H1 (cell line): Measurements from ENCODE around the gene CACNA1A. TPM values are rescaled to one million over a fixed set of nuclear protein-coding genes. Genes with fewer than 3 reads are reported as not detected.

Source experiments
- CTCF ChIA-PET: fragments of 300-600 bp; sonication (Branson Sonifier 250); formaldehyde crosslinking; loops from one replicate; lab custom pipeline; 2021; ENCODE audit not compliant: partially characterized antibody; lab: Charles Lee
- POLR2A ChIA-PET: fragments of 300-600 bp; sonication (Branson Sonifier 250); formaldehyde crosslinking; loops from one replicate; lab custom pipeline; 2021; ENCODE audit warnings: inconsistent platforms; ENCODE audit not compliant: partially characterized antibody; lab: Charles Lee
- DNase-seq, 2 experiments: peaks; one replicate each; pipeline versions ENCODE4 v3.0.0 to v3.0.0-alpha.2; 2010 to 2022; ENCODE audit warnings: low spot score in 2 of 2, low read depth in 1 of 2, mixed read lengths in 1 of 2
- FAIRE-seq: peaks from 2 replicates; lab custom pipeline; 2011; peaks lifted over from hg19 to GRCh38; lab: Jason Lieb, UNC
- H2AFZ ChIP-seq: 2 replicates; pipeline ENCODE4 v1.8.1; 2012; ENCODE audit warnings: low read length, inconsistent platforms
- H2AK5ac ChIP-seq: 2 replicates; pipeline ENCODE4 v1.6.1; 2013; ENCODE audit warnings: low read depth, low read length
- H2BK120ac ChIP-seq: replicated peaks from 2 replicates; pipeline ENCODE3; 2013; ENCODE audit warnings: low read depth, low read length, inconsistent platforms
- H2BK12ac ChIP-seq: 2 replicates; pipeline ENCODE4 v1.6.1; 2013; ENCODE audit warnings: low read depth, low read length
- H2BK15ac ChIP-seq: 2 replicates; pipeline ENCODE4 v1.6.1; 2013; ENCODE audit warnings: low read length
- H2BK20ac ChIP-seq: 2 replicates; pipeline ENCODE4 v1.6.1; 2013; ENCODE audit warnings: low read length
- H2BK5ac ChIP-seq: 2 replicates; pipeline ENCODE4 v1.6.1; 2013; ENCODE audit warnings: low read depth, low read length
- H3K14ac ChIP-seq: 2 replicates; pipeline ENCODE4 v1.6.1; 2013; ENCODE audit warnings: inconsistent platforms; ENCODE audit not compliant: insufficient read length
- H3K18ac ChIP-seq: 2 replicates; pipeline ENCODE4 v1.6.1; 2013; ENCODE audit warnings: low read length; ENCODE audit errors: extremely low read depth
- H3K23ac ChIP-seq: 2 replicates; pipeline ENCODE4 v1.6.1; 2013; ENCODE audit warnings: inconsistent platforms; ENCODE audit not compliant: insufficient read length
- H3K23me2 ChIP-seq: 2 replicates; pipeline ENCODE4 v1.6.1; 2013; ENCODE audit warnings: low read depth, low read length
- H3K27ac ChIP-seq: 2 replicates; pipeline ENCODE4 v1.6.1; 2011; ENCODE audit warnings: low read depth, low read length, inconsistent platforms
- H3K27me3 ChIP-seq, 4 experiments: replicated peaks in 1 of 4; 1 replicate in 1 of 4; 2 replicates in 3 of 4; pipeline versions ENCODE4 v1.6.1 to v1.8.1; 2011 to 2013; ENCODE audit warnings: low read length in 3 of 4, mild to moderate bottlenecking in 3 of 4, inconsistent platforms in 2 of 4, mixed read lengths in 2 of 4, moderate library complexity in 1 of 4; ENCODE audit not compliant: control insufficient read depth in 3 of 4, insufficient read depth in 3 of 4; ENCODE audit errors: extremely low read depth in 1 of 4
- H3K36me3 ChIP-seq, 4 experiments: 2 replicates each; pipeline versions ENCODE4 v1.6.1 to v1.8.1; 2011 to 2013; ENCODE audit warnings: mild to moderate bottlenecking in 4 of 4, low read length in 3 of 4, moderate library complexity in 2 of 4, control low read depth in 1 of 4, inconsistent platforms in 1 of 4; ENCODE audit not compliant: insufficient read depth in 4 of 4, control insufficient read depth in 2 of 4
- H3K4ac ChIP-seq: replicated peaks from 2 replicates; pipeline ENCODE3; 2013; ENCODE audit warnings: low read length, low read depth, mixed read lengths, inconsistent platforms; ENCODE audit not compliant: insufficient read length
- H3K4me1 ChIP-seq, 4 experiments: replicated peaks in 1 of 4; 1 replicate in 1 of 4; 2 replicates in 3 of 4; pipeline versions ENCODE4 v1.6.1 to v1.8.1; 2011 to 2013; ENCODE audit warnings: low read length in 3 of 4, inconsistent platforms in 2 of 4, mixed read lengths in 1 of 4; ENCODE audit not compliant: insufficient read depth in 4 of 4, control insufficient read depth in 3 of 4
- H3K4me2 ChIP-seq, 2 experiments: 2 replicates each; pipeline versions ENCODE4 v1.6.1 to v1.8.1; 2011 to 2013; ENCODE audit warnings: low read depth in 2 of 2, low read length in 2 of 2, control low read depth in 1 of 2, inconsistent platforms in 1 of 2, mild to moderate bottlenecking in 1 of 2; ENCODE audit not compliant: insufficient read depth in 1 of 2
- H3K4me3 ChIP-seq, 4 experiments: fragments of 200-600, 300-600 bp in 1 of 4; sonication (generic), shearing (Covaris generic), sonication (Bioruptor Twin) in 1 of 4; 2 replicates each; pipeline versions ENCODE4 v1.5.1 to v1.8.1; 2011 to 2016; ENCODE audit warnings: low read length in 4 of 4, low read depth in 3 of 4, control low read depth in 2 of 4, inconsistent platforms in 2 of 4, mild to moderate bottlenecking in 2 of 4, mixed read lengths in 1 of 4, moderate library complexity in 1 of 4; ENCODE audit not compliant: insufficient read depth in 2 of 4; ENCODE audit errors: extremely low read depth in 1 of 4
- H3K56ac ChIP-seq: replicated peaks from 2 replicates; pipeline ENCODE3; 2013; ENCODE audit warnings: low read depth, mild to moderate bottlenecking, mixed read lengths, low read length, inconsistent platforms; ENCODE audit not compliant: insufficient read length
- H3K79me1 ChIP-seq: 2 replicates; pipeline ENCODE4 v1.6.1; 2013; ENCODE audit warnings: low read depth, low read length, control low read depth
- H3K79me2 ChIP-seq, 2 experiments: 2 replicates each; pipeline versions ENCODE4 v1.6.1 to v1.8.1; 2012 to 2013; ENCODE audit warnings: low read length in 2 of 2, mild to moderate bottlenecking in 2 of 2, inconsistent platforms in 1 of 2; ENCODE audit not compliant: insufficient read depth in 2 of 2, control insufficient read depth in 1 of 2
- H3K9ac ChIP-seq, 4 experiments: replicated peaks in 1 of 4; 1 replicate in 1 of 4; 2 replicates in 3 of 4; pipeline versions ENCODE4 v1.6.1 to v1.8.1; 2011 to 2013; ENCODE audit warnings: low read depth in 3 of 4, low read length in 3 of 4, control low read depth in 2 of 4, mild to moderate bottlenecking in 2 of 4, moderate library complexity in 2 of 4, inconsistent platforms in 1 of 4; ENCODE audit errors: extremely low read depth in 1 of 4
- H3K9me3 ChIP-seq, 2 experiments: 2 replicates each; pipeline versions ENCODE4 v1.6.1 to v1.8.1; 2012 to 2013; ENCODE audit warnings: mild to moderate bottlenecking in 2 of 2, moderate library complexity in 2 of 2, control low read depth in 1 of 2, inconsistent platforms in 1 of 2, low read depth in 1 of 2, low read length in 1 of 2, mixed read lengths in 1 of 2; ENCODE audit not compliant: insufficient read depth in 2 of 2
- H4K20me1 ChIP-seq, 2 experiments: replicated peaks in 1 of 2; 2 replicates each; pipeline versions ENCODE3 to v1.8.1; 2011 to 2013; ENCODE audit warnings: inconsistent platforms in 2 of 2, low read length in 2 of 2, mild to moderate bottlenecking in 1 of 2; ENCODE audit not compliant: insufficient read depth in 2 of 2, control insufficient read depth in 1 of 2
- H4K5ac ChIP-seq: 2 replicates; pipeline ENCODE4 v1.6.1; 2013; ENCODE audit warnings: low read length, low read depth, mixed read lengths, inconsistent platforms; ENCODE audit not compliant: insufficient read length
- H4K8ac ChIP-seq: 2 replicates; pipeline ENCODE4 v1.8.0; 2013; ENCODE audit warnings: mild to moderate bottlenecking, moderate library complexity, low read length, inconsistent platforms; ENCODE audit not compliant: insufficient read depth; ENCODE audit errors: extremely low read depth
- H4K91ac ChIP-seq: replicated peaks from 2 replicates; pipeline ENCODE3; 2013; ENCODE audit warnings: low read length, mixed read lengths, inconsistent platforms; ENCODE audit not compliant: insufficient read length
- CEBPB ChIP-seq: IDR thresholded peaks from 2 replicates; pipeline ENCODE4 v1.6.1; 2012; ENCODE audit warnings: low read depth, low read length
- CHD2 ChIP-seq: IDR thresholded peaks from 2 replicates; pipeline ENCODE4 v1.6.1; 2012; ENCODE audit warnings: low read length, improper control_type of control experiment
- CREB1 ChIP-seq: IDR thresholded peaks from 2 replicates; pipeline ENCODE4 v1.6.1; 2012; ENCODE audit warnings: inconsistent platforms
- EGR1 ChIP-seq: IDR thresholded peaks from 2 replicates; pipeline ENCODE4 v1.6.1; 2011; ENCODE audit warnings: low read depth, low read length, borderline replicate concordance
- EZH2 ChIP-seq: fragments of 200-600 bp; sonication (generic); IDR thresholded peaks from 2 replicates; pipeline ENCODE4 v1.7.1; 2012; ENCODE audit warnings: low read depth, mild to moderate bottlenecking, moderate library complexity, low read length, inconsistent platforms; ENCODE audit not compliant: severe bottlenecking
- GTF2F1 ChIP-seq: IDR thresholded peaks from 2 replicates; pipeline ENCODE4 v1.6.1; 2012; ENCODE audit warnings: low read depth, low read length, improper control_type of control experiment, borderline replicate concordance
- NANOG ChIP-seq: IDR thresholded peaks from 2 replicates; pipeline ENCODE4 v1.6.1; 2011; ENCODE audit warnings: low read length, low read depth, mild to moderate bottlenecking, inconsistent platforms; ENCODE audit not compliant: insufficient read depth, poor library complexity, severe bottlenecking
- PHF8 ChIP-seq: fragments of 200-600 bp; sonication (generic); conservative IDR thresholded peaks from 2 replicates; pipeline ENCODE4 v1.7.1; 2012; ENCODE audit warnings: low read depth, mild to moderate bottlenecking, inconsistent platforms, low read length, moderate library complexity
- RBBP5 ChIP-seq: IDR thresholded peaks from 2 replicates; pipeline ENCODE4 v1.7.1; 2012; ENCODE audit warnings: low read depth, mild to moderate bottlenecking, inconsistent platforms, low read length, moderate library complexity, borderline replicate concordance
- RNF2 ChIP-seq: fragments of 200-900, 300-1000 bp; sonication (generic); IDR thresholded peaks from 2 replicates; pipeline ENCODE4 v1.7.1; 2016; ENCODE audit warnings: borderline replicate concordance, low read depth, mild to moderate bottlenecking, antibody characterized with exemption, low read length; ENCODE audit not compliant: poor library complexity, severe bottlenecking; ENCODE audit errors: missing control alignments
- SAP30 ChIP-seq: fragments of 300-600 bp; sonication (generic); IDR thresholded peaks from 2 replicates; pipeline ENCODE4 v1.7.1; 2012; ENCODE audit warnings: low read length, moderate library complexity, mild to moderate bottlenecking, inconsistent platforms; ENCODE audit not compliant: insufficient read depth, insufficient replicate concordance
- SP1 ChIP-seq: IDR thresholded peaks from 2 replicates; pipeline ENCODE4 v1.6.1; 2011; ENCODE audit warnings: low read depth, low read length
- SP4 ChIP-seq: IDR thresholded peaks from 2 replicates; pipeline ENCODE4 v1.6.1; 2012; ENCODE audit warnings: low read length, inconsistent platforms
- WGBS, 2 experiments: shearing (Covaris generic) in 1 of 2; methylation state at CpG; one replicate each; pipeline versions ENCODE4 v1.1.6 to v1.1.7; 2013 to 2015; ENCODE audit warnings: low lambda C conversion rate in 2 of 2, mixed read lengths in 2 of 2, inconsistent platforms in 1 of 2, low coverage in 1 of 2, missing lambda C conversion rate in 1 of 2; ENCODE audit not compliant: insufficient replicate concordance in 2 of 2, insufficient coverage in 1 of 2, insufficient read length in 1 of 2; ENCODE audit errors: extremely low coverage in 1 of 2, missing lambda C conversion rate in 1 of 2; 5-methylcytosine and 5-hydroxymethylcytosine counted together
- polyA plus RNA-seq, 7 experiments: library from polyadenylated mRNA; depleted of rRNA in 3 of 7; stranded (reverse) in 5 of 7; unstranded in 2 of 7; fragments of >200 nt in 5 of 7; fragments of 200-250 nt in 2 of 7; gene quantifications; 1 replicate in 5 of 7; 2 replicates in 1 of 7; 4 replicates in 1 of 7; pipeline versions ENCODE4 v1.2.1 to v1.2.3, GENCODE V29; 2011 to 2013; ENCODE audit warnings: missing spikeins in 2 of 7, mixed read lengths in 2 of 7
- total RNA-seq: library from RNA; stranded (reverse); fragmentation: NEBNext Ultra II Directional; extraction: Animal tissue kit (Norgen Biotek cat#: 25700); gene quantifications from 2 replicates; pipeline ENCODE4 v1.2.1, GENCODE V29; 2021

Gene CACNA1A
- total and polyA plus RNA-seq, 2 of the 8 experiments (the other 6 are each of a cell fraction or from before 2014, with no cell fraction given): 10.7 to 25.3 TPM

DNA sequence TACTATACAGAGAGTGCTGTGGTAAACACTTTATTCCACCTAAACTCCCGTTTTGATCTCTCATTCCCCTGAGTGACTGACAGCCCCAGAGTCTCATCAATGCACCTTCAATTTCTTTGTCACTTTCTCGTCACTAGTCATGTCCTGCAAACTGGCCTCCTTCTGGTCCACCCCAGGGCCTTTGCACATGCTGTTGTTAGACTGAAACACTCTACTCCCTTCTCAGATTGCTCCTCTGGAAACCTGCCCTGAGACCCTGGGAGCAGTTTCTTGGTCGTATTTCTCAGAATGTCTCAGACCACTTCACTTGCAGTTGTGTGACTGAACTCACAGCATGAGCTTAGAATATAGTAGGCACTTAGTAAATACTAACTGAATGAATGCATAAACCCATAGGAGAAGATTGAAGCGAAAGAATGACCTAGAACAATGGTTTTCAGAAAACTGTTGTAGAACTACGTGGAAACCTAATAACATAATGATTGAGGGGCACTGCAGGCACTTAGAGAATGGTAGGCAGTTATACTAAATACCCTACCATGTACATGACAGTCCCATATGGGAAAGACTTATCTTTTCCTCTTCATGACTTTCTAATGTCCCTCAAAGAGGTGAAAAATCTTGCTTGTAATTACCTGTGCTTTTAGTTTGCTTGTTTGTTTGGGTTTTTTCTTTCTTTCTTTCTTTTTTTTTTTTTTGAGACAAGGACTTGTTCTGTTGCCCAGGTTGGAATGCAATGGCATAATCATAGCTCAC is 211.3 kb downstream of the CACNA1A start:
- Histone ChIP-seq H2AK5ac (no peak overlapping the region), H3K27me3 (no peaks in the 10 kb centered on the region), H3K56ac (no peak overlapping the region), H2AFZ (no peak overlapping the region), H3K14ac (no peak overlapping the region), H3K4ac (no peak overlapping the region), H2BK12ac (no peak overlapping the region), H3K4me2 (no peak overlapping the region), H3K27ac (no peak overlapping the region), H3K18ac (no peak overlapping the region), H4K8ac (no peak overlapping the region), H4K5ac (no peak overlapping the region), H3K79me1 (no peaks in the 10 kb centered on the region), H3K4me1 (no peaks in the 10 kb centered on the region), H2BK120ac (no peak overlapping the region), H4K20me1 (peaks cover 0 to 4% of the 10 kb centered on the region in 2 experiments), H3K23me2 (no peaks in the 10 kb centered on the region; the same call in 1 of the 2 replicates), H3K9ac (no peak overlapping the region), H3K36me3 (no peaks in the 10 kb centered on the region; a peak in 1 of 8 replicates), H3K4me3 (no peak overlapping the region), H3K79me2 (no peaks in the 10 kb centered on the region), H2BK20ac (no peak overlapping the region), H3K23ac (no peak overlapping the region), H3K9me3 (no peaks in the 10 kb centered on the region), H2BK5ac (no peak overlapping the region), H4K91ac (no peak overlapping the region), H2BK15ac (no peak overlapping the region)
- POLR2A ChIA-PET: no interaction called here
- CTCF ChIA-PET: interaction anchor here (0.8 to 1.3 kb wide), 2 partner anchors 14 to 280 kb away, joined by 3 to 4 read pairs; no protein-coding TSS in a partner anchor
- DNase-seq: no peak
- WGBS, 2 experiments: 90% methylated on average over 5 of the region's 5 CpGs; no CpG with 5 or more reads in 1 of the 2 experiments
- no peak for FAIRE-seq
- TF ChIP-seq SAP30 (no peak), SP1 (no peak), CEBPB (no peak), PHF8 (no peak), CREB1 (no peak), RBBP5 (no peak), GTF2F1 (no peak), SP4 (no peak), CHD2 (no peak), EZH2 (no peak), NANOG (no peak), EGR1 (no peak), RNF2 (no peak)
